Lower lobe of right lung (tissue), 2 donors: ENCODE results near the gene SKOR1. TPM values are rescaled to one million over a fixed set of nuclear protein-coding genes. Genes with fewer than 3 reads are reported as not detected.

Source experiments
- ATAC-seq, 2 donors: fragments of 200-7000 bp; cut with Tn5 transposase; one replicate each; pipeline ENCODE4 v1.9.1; 2020 to 2022; ENCODE audit warnings: mild to moderate bottlenecking in 2 of 2, moderate library complexity in 2 of 2
- DNase-seq: peaks from one replicate; pipeline ENCODE4 v3.0.0-alpha.2; 2020
- H3K27ac ChIP-seq: fragments of 200-600 bp; one replicate; pipeline ENCODE4 v1.8.0; 2022
- H3K27me3 ChIP-seq: fragments of 200-600 bp; one replicate; pipeline ENCODE4 v1.8.0; 2022; ENCODE audit warnings: low read depth
- H3K36me3 ChIP-seq: fragments of 200-600 bp; one replicate; pipeline ENCODE4 v1.8.0; 2022; ENCODE audit warnings: mild to moderate bottlenecking
- H3K4me1 ChIP-seq: fragments of 200-600 bp; one replicate; pipeline ENCODE4 v1.8.0; 2022
- H3K4me3 ChIP-seq: fragments of 200-600 bp; one replicate; pipeline ENCODE4 v1.8.0; 2022; ENCODE audit warnings: mild to moderate bottlenecking
- H3K9me3 ChIP-seq: fragments of 200-600 bp; one replicate; pipeline ENCODE4 v1.8.0; 2022
- intact Hi-C: fragments of 100-400 bp; cut with DNase I; formaldehyde crosslinking; loops from one replicate; pipeline ENCODE4 v1.11.0; 2022
- total RNA-seq: library from RNA; stranded (reverse); fragmentation: NEBNext Ultra II Directional; extraction: Animal tissue kit (Norgen Biotek cat#: 25700); gene quantifications from one replicate; pipeline ENCODE4 v1.2.1, GENCODE V29; 2021
- TF ChIP-seq, protein P1 (sequence below): fragments of 200-600 bp; IDR thresholded peaks from one replicate; pipeline ENCODE4 v1.8.0; 2022; ENCODE audit warnings: antibody characterized with exemption, mild to moderate bottlenecking
- donor health status: DM: no; HTN: yes; CAD: no; lungs with severe emphysema.

The SKOR1 gene
- total RNA-seq, 1 donor from 2014 or later, result 0.41 TPM

DNA sequence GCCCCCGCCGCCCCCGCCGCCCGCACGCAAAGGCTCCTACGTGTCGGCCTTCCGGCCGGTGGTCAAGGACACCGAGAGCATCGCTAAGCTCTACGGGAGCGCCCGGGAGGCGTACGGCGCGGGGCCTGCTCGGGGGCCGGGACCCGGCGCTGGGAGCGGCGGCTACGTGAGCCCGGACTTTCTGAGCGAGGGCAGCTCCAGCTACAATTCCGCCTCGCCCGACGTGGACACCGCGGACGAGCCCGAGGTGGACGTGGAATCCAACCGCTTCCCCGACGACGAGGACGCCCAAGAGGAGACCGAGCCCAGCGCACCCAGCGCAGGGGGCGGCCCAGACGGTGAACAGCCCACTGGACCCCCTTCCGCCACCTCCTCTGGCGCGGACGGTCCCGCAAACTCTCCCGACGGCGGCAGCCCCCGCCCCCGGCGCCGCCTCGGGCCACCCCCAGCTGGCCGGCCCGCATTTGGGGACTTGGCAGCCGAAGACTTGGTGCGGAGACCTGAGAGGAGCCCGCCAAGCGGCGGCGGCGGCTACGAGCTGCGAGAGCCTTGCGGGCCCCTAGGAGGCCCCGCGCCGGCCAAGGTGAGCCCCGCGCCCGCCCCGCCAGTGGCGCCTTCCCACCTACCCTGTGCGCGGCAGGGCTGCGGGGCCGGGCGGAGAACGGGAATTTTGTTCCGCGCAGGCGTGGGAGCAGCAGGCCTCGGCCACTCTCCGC is 2.4 kb downstream of the SKOR1 start:
- no peak for ATAC-seq

DNA sequence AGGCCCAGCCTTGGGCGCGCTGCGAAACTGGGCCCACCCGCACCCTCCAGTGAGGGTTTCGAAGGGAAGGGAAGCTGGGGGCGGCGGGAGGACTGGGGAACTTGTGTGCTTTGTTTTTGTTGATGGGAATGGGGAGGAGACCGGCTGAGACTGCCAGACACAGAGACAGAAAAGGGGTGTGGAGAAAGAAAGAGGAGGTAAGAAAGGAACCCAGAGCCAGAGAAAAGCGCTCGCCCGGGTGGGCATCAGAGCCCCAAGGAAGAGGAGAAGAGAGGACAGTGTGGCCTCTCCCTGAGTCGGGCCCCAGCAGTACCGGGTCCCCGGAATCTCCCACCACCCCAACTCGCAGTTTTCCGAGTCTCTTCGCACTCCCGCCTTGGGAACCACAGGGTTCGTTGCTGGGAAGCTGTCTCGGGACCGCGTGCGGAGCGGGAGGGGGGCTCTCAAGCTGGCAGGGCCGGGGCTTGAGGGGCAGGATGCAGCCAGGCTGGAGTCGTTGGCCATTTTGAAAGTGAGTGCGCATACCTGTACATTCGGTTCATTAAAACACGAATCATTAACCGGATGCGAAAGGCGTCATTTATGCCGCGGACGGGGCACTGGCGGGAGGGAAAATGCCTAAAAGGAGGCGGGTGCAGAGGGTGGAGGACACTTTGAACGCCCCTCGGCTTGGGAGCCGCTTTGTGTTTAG is 3.1 kb downstream of the SKOR1 start:
- Histone ChIP-seq H3K4me3 (peak overlapping the region; percentile 11), H3K27ac (no peak overlapping the region), H3K9me3 (no peaks in the 10 kb centered on the region), H3K27me3 (peaks cover 100% of the 10 kb centered on the region), H3K36me3 (no peaks in the 10 kb centered on the region), H3K4me1 (peaks cover 58% of the 10 kb centered on the region)
- intact Hi-C loops, result no loop called here
- DNase-seq, result no peak
- TF ChIP-seq, protein P1, sequence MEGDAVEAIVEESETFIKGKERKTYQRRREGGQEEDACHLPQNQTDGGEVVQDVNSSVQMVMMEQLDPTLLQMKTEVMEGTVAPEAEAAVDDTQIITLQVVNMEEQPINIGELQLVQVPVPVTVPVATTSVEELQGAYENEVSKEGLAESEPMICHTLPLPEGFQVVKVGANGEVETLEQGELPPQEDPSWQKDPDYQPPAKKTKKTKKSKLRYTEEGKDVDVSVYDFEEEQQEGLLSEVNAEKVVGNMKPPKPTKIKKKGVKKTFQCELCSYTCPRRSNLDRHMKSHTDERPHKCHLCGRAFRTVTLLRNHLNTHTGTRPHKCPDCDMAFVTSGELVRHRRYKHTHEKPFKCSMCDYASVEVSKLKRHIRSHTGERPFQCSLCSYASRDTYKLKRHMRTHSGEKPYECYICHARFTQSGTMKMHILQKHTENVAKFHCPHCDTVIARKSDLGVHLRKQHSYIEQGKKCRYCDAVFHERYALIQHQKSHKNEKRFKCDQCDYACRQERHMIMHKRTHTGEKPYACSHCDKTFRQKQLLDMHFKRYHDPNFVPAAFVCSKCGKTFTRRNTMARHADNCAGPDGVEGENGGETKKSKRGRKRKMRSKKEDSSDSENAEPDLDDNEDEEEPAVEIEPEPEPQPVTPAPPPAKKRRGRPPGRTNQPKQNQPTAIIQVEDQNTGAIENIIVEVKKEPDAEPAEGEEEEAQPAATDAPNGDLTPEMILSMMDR, result no peak
- ATAC-seq, result no peak

More for the DNA sequence above, 2.4 kb downstream of the SKOR1 start:
- Histone ChIP-seq H3K4me1 (peaks cover 51% of the 10 kb centered on the region), H3K4me3 (no peak overlapping the region), H3K36me3 (no peaks in the 10 kb centered on the region), H3K27ac (no peak overlapping the region), H3K27me3 (peaks cover 100% of the 10 kb centered on the region), H3K9me3 (no peaks in the 10 kb centered on the region)
- no peak for DNase-seq
- TF ChIP-seq, protein P1, result no peak
- intact Hi-C loops, result no loop called here

DNA sequence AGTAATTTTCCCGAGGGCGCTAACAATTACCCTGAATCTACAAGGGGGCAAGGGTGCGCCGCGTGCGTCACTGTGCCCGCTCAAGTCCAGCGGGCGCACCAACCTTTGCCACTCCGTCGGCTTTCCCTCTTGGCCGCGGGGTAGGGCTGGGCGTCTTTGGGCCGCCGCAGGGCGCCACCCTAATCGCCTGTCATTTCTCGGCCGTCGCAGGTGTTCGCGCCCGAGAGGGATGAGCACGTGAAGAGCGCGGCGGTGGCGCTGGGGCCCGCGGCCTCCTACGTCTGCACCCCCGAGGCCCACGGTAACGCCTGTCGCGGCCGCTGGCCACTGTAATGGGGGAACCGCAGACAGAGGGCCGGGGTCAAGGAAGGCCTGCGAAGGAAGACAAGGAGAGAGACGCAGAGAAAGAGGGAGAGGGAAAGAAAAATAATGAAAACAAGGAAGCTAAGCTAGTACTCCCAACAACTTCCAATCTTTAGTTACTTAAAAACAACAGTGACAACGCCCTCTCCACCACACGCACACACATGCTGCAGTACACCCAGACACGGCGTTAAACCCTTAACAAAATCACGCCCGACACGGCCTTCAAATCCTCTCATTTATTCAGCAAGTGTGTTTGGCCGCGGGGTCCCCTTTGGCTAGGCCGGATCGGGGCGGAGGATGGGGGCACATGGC is 3.8 kb downstream of the SKOR1 start:
- Histone ChIP-seq H3K27me3 (peaks cover 100% of the 10 kb centered on the region), H3K36me3 (no peaks in the 10 kb centered on the region), H3K4me1 (peaks cover 65% of the 10 kb centered on the region), H3K4me3 (peak overlapping the region; percentile 11), H3K9me3 (no peaks in the 10 kb centered on the region), H3K27ac (no peak overlapping the region)
- intact Hi-C loops, result no loop called here
- TF ChIP-seq, protein P1, result no peak
- DNase-seq (no peak), ATAC-seq (no peak)

DNA sequence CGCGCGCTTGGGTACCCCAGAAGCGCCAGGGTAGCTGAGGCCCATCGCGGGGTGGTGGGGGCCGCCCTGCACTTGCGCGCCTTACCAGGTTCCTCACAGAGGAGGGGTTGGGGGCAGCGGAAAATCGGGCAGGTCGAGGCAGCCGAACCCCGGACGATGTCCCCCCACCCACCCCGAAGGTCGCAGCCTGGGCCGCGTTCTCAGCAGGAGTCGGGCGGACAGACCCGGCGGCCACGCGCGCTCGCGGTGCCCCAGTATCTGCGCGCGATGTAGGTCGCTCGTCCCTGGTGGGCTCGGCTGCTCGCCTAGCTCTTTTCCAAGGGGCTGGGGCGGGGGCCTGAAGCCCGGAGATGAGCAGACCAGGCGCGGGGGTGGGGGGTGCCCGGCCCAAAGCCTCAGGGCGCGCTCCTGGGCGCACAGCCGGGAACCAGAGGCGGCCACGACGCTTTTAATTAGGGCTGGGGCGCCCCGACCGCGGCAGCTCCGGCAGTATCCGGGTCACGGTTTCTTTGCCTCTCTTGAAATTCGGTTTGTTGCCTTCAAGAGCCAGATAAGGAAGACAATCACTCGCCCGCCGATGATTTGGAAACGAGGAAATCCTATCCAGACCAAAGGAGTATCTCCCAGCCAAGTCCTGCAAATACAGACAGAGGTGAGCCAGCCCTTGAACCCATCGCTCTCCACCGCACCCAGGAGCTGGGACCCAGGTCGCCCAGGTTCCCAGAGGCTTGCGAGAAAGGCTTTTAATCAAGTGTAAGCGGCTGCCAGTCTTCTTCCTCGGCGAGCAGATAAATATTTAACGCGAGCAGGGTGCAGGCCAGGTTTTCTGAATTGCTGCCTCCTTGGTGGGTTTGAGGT is 4.6 kb downstream of the SKOR1 start:
- intact Hi-C loops, result no loop called here
- Histone ChIP-seq H3K4me3 (no peak overlapping the region), H3K36me3 (no peaks in the 10 kb centered on the region), H3K9me3 (no peaks in the 10 kb centered on the region), H3K27me3 (peaks cover 100% of the 10 kb centered on the region), H3K27ac (no peak overlapping the region), H3K4me1 (peaks cover 68% of the 10 kb centered on the region)
- no peak for ATAC-seq
- TF ChIP-seq, protein P1, result no peak
- no peak for DNase-seq

DNA sequence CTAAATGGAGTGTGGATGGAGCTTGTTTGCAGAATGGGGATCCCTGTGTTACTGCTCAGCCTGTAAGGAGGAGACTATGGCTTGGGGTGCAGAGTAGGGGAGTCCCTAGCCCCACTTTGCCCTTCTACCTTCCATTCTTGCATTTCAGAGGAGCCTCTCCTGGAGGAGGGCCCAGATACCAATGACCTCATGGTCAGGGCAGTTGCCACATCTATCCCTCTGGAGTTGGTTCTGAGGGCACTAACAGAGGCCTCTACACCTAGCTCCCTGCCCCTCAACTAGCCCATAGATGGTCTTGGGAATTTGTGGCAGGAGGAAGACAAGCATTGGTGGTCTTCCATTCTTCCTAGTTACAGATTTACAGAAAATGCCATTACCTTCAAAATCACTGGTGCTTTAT is 6.1 kb downstream of the SKOR1 start:
- intact Hi-C loops, result no loop called here

More for the DNA sequence above, 6.1 kb downstream of the SKOR1 start:
- no peak for ATAC-seq
- peaks cover 100% of the 10 kb centered on the region for H3K27me3 ChIP-seq
- H3K27ac ChIP-seq, result no peak overlapping the region
- peaks cover 68% of the 10 kb centered on the region for H3K4me1 ChIP-seq
- no peak for DNase-seq
- H3K4me3 ChIP-seq, result no peak overlapping the region
- H3K9me3 ChIP-seq, result no peaks in the 10 kb centered on the region
- H3K36me3 ChIP-seq, result no peaks in the 10 kb centered on the region
- TF ChIP-seq, protein P1, result no peak
